Ecto neural progenitor cell (in vitro differentiated cells): ENCODE measurements around the gene FDXR.

ENCODE experiments used
- DNase-seq: peaks from one replicate; pipeline ENCODE4 v3.0.0-alpha.2; 2018; ENCODE audit warnings: low spot score

FDXR gene

DNA sequence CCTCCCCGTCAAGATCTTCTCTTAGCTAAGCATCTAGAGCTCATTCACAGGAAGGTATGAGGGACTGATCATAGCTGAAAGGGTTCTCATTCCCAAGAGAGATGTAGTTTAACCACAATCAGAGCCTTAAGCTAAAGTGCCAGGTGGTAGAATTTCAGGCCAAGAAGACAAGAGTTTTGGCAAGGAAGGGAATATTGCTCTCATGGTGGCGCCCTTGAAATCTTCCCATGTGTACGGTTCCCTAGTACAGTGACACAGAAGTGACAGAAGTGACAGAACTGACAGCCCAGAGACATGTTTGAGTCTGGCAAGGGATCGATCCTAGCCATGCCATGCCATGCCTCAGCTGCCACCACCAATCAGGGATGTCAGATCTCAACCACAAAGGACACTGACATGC lies 15.6 kb downstream of the FDXR start:
- DNase-seq, result no peak

DNA sequence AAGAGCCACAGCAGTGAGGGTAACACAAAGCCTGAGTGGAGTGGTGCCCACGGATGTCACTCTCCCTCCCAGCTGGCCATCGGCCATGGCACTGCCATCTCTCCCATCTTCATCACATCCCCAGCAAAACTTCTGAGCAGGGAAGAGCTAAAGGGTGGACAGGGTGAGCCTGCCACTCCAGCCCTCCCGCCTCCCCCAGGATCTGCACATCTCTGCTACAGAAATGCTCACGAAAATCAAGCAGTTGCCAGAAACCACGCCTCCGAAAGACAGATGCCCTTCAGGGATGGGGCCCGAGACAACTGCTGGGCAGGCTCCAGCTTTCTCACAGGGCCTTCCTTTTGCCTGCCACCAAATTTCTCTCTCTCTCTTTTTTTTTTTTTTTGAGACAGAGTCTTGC lies 16.7 kb downstream of the FDXR start:
- DNase-seq, result no peak

DNA sequence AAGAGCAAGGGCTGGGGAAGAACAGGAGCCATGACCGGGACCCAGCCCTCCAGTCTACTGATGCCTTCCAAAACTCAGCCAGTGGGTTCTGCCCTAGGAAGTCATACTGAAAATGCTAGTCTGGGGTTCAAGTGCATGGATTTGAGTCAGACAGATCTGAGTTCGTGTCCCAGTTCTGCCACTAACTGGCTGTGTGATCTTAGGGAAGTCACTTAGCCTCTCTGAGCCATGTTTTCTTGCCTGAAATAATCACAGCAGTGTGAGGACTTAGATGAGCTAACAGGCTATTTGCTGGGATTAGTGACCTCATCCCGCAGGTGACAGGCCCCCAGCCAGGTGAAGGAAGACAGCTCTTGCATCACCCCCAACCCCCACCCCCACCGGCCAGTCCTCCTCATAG lies 17.5 kb downstream of the FDXR start:
- DNase-seq, result no peak

- DNase-seq, result no peak
These were observed 18.0 kb downstream of the FDXR start for GRCh38 chr17:74854792-74855191.

DNA sequence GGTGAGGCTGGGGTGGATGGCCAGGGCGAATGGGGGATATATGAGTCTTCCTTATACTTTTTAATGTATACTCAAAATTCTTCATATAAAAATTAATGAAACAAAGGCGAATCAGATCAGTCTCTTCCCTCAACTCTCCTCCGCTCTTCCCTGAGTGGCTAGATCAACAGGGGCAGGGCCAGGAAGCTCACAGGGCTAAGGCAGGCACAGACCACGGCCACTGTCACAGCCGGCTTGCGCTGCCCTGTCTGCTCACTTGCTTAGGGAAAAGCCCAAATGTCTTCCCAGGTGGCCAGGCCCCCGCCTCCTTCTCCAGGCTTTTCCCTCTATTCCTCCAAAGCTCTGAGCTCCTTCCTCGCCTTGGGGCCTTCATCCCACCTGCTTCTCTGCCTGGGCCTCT lies 19.1 kb downstream of the FDXR start:
- DNase-seq, result no peak

GRCh38 chr17:74853048-74853397 lies 19.8 kb downstream of the FDXR start:
- DNase-seq, result no peak

DNA sequence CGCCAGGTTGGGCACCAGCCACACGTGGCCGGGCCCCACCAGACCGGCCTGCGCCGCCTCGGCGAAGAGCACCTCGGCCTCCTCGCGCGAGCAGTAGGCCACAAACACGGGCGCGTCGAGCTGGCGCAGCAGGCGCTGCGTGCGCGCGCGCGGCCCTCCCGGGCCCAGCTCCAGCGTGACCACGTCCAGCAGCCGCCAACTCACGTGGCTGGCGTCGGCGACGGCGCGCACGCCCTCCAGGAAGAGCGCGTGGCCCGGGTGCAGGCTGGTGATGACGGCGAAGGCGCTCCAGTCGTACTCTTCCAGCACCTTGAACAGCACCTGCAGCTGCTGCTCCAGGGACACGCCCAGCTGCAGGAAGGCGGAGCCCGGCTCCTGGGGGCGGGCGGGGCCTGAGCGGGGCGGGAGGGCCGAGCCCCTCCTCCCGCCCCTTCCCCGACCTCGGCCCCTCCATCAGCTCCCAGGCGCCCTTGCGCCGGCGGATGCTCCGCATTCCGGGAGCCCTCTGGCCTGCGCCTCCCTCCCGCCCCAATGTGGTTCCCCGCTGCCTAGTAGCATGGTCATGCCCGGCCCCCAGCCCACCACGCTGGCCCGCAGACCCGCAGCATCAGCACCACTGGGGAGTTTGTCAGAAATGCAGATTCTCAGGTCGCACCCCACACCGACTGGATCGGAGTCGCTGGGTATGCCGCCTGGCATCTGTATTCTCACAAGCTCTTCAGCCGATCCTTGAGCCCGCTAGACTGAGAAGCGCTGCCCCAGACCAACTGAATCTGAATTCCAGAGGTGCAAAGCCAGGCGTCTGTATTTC lies 20.4 kb downstream of the FDXR start:
- peak; percentile 91 for DNase-seq

DNA sequence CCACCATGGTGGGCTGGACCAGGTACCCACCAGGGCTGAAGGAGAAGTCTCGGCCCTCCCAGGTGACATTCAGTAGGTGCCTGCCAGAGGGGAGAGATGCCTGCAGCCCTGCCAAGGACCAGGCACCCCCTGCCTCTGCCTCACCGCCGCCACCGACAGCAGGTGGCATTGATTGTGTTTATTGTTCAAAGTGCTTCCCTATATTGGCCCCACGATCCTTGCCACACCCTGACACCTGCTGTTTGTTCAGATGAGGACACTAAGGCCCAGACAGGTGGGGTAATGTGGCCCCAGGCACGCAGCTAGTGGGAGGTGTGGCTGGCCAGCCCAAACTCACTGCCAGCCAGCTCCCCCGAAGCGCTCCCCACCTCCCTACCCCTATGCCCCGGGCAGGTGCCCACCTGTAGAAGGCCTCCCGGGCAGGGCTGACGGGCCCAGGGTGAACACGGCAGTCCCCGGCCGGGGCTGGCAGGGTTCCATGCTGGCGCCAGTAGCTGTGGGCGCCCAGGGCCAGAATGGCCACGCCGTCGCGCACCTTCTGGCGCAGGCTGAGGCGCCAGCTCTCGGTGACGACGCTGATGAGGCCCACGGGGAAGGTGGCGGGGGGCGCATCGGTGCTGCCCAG lies 21.1 kb downstream of the FDXR start:
- no peak for DNase-seq

- DNase-seq, result no peak
These were observed 21.9 kb downstream of the FDXR start for GRCh38 chr17:74850914-74851313.

GRCh38 chr17:74850310-74850709 lies 22.5 kb downstream of the FDXR start:
- no peak for DNase-seq

- no peak for DNase-seq
These were observed 24.0 kb downstream of the FDXR start for GRCh38 chr17:74848656-74849399.

- no peak for DNase-seq
These were observed 26.2 kb downstream of the FDXR start for GRCh38 chr17:74846621-74847020.

DNA sequence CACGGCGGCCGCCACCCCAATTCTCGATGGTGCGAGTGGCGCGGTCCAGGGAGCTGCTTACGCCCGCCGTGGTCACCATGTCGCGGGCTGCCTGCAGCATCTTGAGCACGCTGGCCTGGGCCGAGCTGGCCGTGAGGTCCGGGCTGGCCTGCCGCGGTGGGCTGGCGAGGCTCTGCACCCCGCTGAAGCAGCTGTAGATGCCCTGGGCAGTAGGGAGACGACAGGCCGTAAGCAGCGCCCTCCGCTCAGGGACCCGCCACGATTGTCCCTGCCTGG lies 29.5 kb downstream of the FDXR start:
- no peak for DNase-seq

- DNase-seq, result peak; percentile 91
These were observed 30.0 kb downstream of the FDXR start for GRCh38 chr17:74842599-74843351.

GRCh38 chr17:74842146-74842598 lies 30.6 kb downstream of the FDXR start:
- no peak for DNase-seq

DNA sequence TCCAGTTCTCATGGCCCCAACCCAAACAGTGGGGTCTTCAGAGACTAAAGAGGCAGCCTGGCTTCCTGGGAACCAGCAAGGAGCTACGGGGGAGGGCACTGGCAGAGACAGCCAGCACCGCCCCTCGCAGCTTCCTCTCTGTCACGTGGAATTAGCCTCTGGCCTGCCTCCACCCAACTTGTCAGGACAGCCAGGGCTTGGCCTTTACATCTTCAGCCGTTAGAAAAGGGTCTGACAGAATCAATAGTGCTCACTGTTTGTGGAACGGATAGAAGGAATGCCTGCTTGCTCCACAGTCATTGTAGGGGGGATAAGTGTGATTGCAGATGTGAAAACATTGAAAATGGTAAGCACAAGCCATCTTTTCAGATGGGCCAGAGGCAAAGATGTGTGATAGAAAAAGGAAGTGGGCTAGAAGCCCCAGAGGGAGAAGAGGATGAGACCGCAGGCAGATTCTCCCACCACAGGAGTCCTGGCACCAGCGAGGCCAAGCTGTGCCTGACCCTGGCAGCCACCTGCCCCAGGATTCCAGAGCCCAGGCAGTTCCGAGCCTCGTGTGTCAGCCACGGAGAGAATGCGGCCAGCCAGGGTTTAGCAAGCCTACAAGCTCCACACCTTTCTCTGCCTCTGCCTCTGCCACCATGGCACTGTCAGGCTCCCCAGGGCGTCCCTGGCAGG lies 31.7 kb downstream of the FDXR start:
- DNase-seq, result no peak

DNA sequence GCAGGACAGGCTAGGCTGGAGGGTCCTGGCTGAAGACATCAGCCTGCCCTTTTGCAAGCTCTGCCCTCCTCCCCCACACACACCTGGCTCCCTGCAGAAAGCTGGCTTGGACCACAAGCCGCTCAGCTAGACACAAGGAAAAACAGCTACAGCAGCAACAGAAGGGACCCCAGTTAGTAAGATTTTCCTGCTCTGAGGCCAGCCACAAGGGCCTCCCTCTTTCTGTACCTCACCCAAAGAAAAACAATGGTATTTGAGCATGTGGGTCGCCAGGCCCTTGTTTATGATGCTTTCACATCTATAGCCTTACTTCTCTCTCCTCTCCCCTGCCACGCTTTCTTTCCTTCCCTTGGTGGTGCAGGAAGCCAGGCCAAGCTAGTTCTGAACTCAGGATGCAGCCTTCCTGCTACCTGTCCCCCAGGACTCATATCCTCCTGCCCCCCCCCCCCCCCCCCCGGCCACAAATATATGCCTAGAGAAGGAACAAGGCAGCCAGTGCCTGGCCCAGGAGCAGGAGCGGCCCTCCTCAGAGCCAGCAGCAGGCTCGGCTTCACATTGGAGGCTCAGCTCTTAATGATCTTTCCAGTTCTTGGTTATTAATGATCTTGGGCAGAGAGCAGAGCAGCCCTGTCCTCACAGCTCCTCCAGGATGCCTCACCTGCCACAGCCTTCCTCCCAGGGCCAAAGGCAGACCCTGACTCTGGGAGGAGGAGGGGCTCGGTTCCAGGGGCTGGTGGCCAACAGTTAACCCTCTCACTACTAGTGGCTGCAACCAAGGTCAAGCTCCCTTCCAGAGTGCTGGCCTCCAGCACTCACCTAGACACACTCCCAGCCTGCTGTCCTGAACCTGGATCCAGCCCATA lies 32.6 kb downstream of the FDXR start:
- no peak for DNase-seq

GRCh38 chr17:74838274-74838673 lies 34.5 kb downstream of the FDXR start:
- no peak for DNase-seq

- DNase-seq, result no peak
These were observed 35.9 kb downstream of the FDXR start for GRCh38 chr17:74836691-74837467.

- no peak for DNase-seq
These were observed 36.6 kb downstream of the FDXR start for GRCh38 chr17:74836191-74836590.
